ENCODE measurements around the gene MNAT1. TPM values are rescaled to one million over a fixed set of nuclear protein-coding genes. Genes with fewer than 3 reads are reported as not detected.

MNAT1 gene
- total and polyA plus RNA-seq, 9 of the 15 experiments (the other 6 are each of a cell fraction or from before 2014, with no cell fraction given) = 37.8 to 83.3 (median 60.4) TPM

GRCh38 chr14:60933920-60934655 is 199.5 kb downstream of the MNAT1 start (continued):
- TF ChIP-seq ZFP36 (IDR thresholded peaks at IDR 0.05; ENCODE audit: low read depth, low read length, partially characterized antibody) (no peak), LEF1 (IDR thresholded peaks at IDR 0.05) (no peak), IRF9 (tag; IDR thresholded peaks at IDR 0.05) (no peak), TAL1 (IDR thresholded peaks at IDR 0.05) (peak; percentile 68), ZNF232 (CRISPR knock-in tag; IDR thresholded peaks at IDR 0.05) (no peak), ZNF668 (CRISPR knock-in tag; IDR thresholded peaks at IDR 0.05) (no peak), CHAMP1 (IDR thresholded peaks at IDR 0.05) (peak; percentile 87), ZFP91 (CRISPR knock-in tag; IDR thresholded peaks at IDR 0.05) (no peak), SMAD1 (IDR thresholded peaks at IDR 0.05; ENCODE audit: low read depth, low read length, partially characterized antibody) (no peak), RFX7 (CRISPR knock-in tag; IDR thresholded peaks at IDR 0.05) (no peak), TRIM24 (IDR thresholded peaks at IDR 0.05) (peak; percentile 27 to 65; a peak in 2 of 4 replicates), SRSF9 (IDR thresholded peaks at IDR 0.05; ENCODE audit: borderline replicate concordance, low read depth, low read length) (no peak), NONO (IDR thresholded peaks at IDR 0.05; ENCODE audit: low read depth in 2 of 2, low read length in 1 of 2) (no peak), ZNF277 (CRISPR knock-in tag; IDR thresholded peaks at IDR 0.05; ENCODE audit: borderline replicate concordance) (no peak), L3MBTL2 (IDR thresholded peaks at IDR 0.05) (no peak), BMI1 (IDR thresholded peaks at IDR 0.05; ENCODE audit: low read length) (no peak), PKNOX1 (IDR thresholded peaks at IDR 0.05) (no peak), TARDBP (IDR thresholded peaks at IDR 0.05) (no peak), FOXM1 (IDR thresholded peaks at IDR 0.05; ENCODE audit: low read depth) (0 out of 2 replicates have a peak, but pooled peaks have one; percentile 55), FOXM1 (CRISPR knock-in tag; IDR thresholded peaks at IDR 0.05; ENCODE audit: low read depth) (no peak), ZEB2 (IDR thresholded peaks at IDR 0.05) (no peak), ZNF146 (CRISPR knock-in tag; IDR thresholded peaks at IDR 0.05; ENCODE audit: unreplicated experiment) (no peak), CBFA2T2 (conservative IDR thresholded peaks at IDR 0.05) (peak; percentile 66), EP300 (IDR thresholded peaks at IDR 0.05; ENCODE audit: low read length) (peak; percentile 20; the same call in 1 of the 2 replicates)

Data from K562 (cell line).